H1 (cell line): ENCODE results near the gene TSHR.

Source experiments
- EZH2 ChIP-seq: fragments of 200-600 bp; sonication (generic); IDR thresholded peaks from 2 replicates; pipeline ENCODE4 v1.7.1; 2012; ENCODE audit warnings: low read depth, mild to moderate bottlenecking, moderate library complexity, low read length, inconsistent platforms; ENCODE audit not compliant: severe bottlenecking
- POLR2A ChIP-seq, 2 experiments: IDR thresholded peaks; 1 replicate in 1 of 2; 2 replicates in 1 of 2; pipeline ENCODE4 v1.6.1; 2011; ENCODE audit warnings: low read depth in 2 of 2, low read length in 2 of 2, mild to moderate bottlenecking in 2 of 2; ENCODE audit errors: control extremely low read depth in 1 of 2
- POLR2AphosphoS5 ChIP-seq: IDR thresholded peaks from 2 replicates; pipeline ENCODE4 v1.6.1; 2011; ENCODE audit warnings: low read depth, low read length
- RNF2 ChIP-seq: fragments of 200-900, 300-1000 bp; sonication (generic); IDR thresholded peaks from 2 replicates; pipeline ENCODE4 v1.7.1; 2016; ENCODE audit warnings: borderline replicate concordance, low read depth, mild to moderate bottlenecking, antibody characterized with exemption, low read length; ENCODE audit not compliant: poor library complexity, severe bottlenecking; ENCODE audit errors: missing control alignments
- TF ChIP-seq, protein P1 (sequence below), 3 experiments: IDR thresholded peaks; 1 replicate in 2 of 3; 2 replicates in 1 of 3; pipeline versions ENCODE4 v1.5.1 to v1.6.1; 2011; ENCODE audit warnings: low read length in 3 of 3, mild to moderate bottlenecking in 3 of 3, inconsistent platforms in 2 of 3, low read depth in 1 of 3, moderate library complexity in 1 of 3; ENCODE audit not compliant: insufficient read depth in 1 of 3; ENCODE audit errors: control extremely low read depth in 1 of 3
- TF ChIP-seq, protein P2 (sequence below): IDR thresholded peaks from 2 replicates; pipeline ENCODE4 v1.6.1; 2011; ENCODE audit warnings: low read length, improper control_type of control experiment

DNA sequence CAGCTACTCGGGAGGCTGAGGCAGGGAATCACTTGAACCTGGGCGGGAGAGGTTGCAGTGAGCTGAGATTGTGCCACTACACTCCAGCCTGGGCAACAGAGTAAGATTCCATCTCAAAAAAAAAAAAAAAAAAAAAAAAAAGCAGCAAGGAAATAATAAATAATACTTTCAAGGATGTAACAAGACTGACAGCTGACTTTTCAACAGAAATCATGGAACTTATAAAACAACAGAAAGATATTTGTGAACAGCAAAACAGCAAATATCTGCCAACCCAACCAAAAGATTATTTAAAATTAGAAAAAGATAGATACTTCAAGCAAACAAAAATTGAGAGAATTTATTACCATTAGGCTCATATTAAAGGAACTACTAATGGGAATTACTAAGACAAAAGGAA lies 115.1 kb downstream of the TSHR start:
- TF ChIP-seq, protein P1, sequence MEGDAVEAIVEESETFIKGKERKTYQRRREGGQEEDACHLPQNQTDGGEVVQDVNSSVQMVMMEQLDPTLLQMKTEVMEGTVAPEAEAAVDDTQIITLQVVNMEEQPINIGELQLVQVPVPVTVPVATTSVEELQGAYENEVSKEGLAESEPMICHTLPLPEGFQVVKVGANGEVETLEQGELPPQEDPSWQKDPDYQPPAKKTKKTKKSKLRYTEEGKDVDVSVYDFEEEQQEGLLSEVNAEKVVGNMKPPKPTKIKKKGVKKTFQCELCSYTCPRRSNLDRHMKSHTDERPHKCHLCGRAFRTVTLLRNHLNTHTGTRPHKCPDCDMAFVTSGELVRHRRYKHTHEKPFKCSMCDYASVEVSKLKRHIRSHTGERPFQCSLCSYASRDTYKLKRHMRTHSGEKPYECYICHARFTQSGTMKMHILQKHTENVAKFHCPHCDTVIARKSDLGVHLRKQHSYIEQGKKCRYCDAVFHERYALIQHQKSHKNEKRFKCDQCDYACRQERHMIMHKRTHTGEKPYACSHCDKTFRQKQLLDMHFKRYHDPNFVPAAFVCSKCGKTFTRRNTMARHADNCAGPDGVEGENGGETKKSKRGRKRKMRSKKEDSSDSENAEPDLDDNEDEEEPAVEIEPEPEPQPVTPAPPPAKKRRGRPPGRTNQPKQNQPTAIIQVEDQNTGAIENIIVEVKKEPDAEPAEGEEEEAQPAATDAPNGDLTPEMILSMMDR (IDR thresholded peaks at IDR 0.05; ENCODE audit: control extremely low read depth in 1 of 3, insufficient read depth in 1 of 3, low read depth in 1 of 3, low read length in 3 of 3) = no peak
- TF ChIP-seq EZH2 (no peak), RNF2 (no peak), POLR2A (IDR thresholded peaks at IDR 0.05; ENCODE audit: control extremely low read depth in 1 of 2, low read depth in 2 of 2, low read length in 2 of 2) (no peak), POLR2AphosphoS5 (no peak)
- TF ChIP-seq, protein P2, sequence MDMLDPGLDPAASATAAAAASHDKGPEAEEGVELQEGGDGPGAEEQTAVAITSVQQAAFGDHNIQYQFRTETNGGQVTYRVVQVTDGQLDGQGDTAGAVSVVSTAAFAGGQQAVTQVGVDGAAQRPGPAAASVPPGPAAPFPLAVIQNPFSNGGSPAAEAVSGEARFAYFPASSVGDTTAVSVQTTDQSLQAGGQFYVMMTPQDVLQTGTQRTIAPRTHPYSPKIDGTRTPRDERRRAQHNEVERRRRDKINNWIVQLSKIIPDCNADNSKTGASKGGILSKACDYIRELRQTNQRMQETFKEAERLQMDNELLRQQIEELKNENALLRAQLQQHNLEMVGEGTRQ = no peak
